Right lobe of liver (tissue), 6 donors: ENCODE data around the gene RELT. TPM values are rescaled to one million over a fixed set of nuclear protein-coding genes. Genes with fewer than 3 reads are reported as not detected.

Experiments used
- ATAC-seq, 4 donors: fragments of 200-7000 bp; cut with Tn5 transposase; one replicate each; pipeline ENCODE4 v1.9.1; 2020; ENCODE audit warnings: mild to moderate bottlenecking in 4 of 4, moderate library complexity in 4 of 4
- DNase-seq, 3 donors: peaks; one replicate each; pipeline ENCODE4 v3.0.0-alpha.2; 2020
- H3K27ac ChIP-seq, 3 donors: fragments of 200-600 bp; one replicate each; pipeline ENCODE4 v1.8.0; 2022
- H3K27me3 ChIP-seq, 2 donors: fragments of 200-600 bp; one replicate each; pipeline ENCODE4 v1.8.0; 2022
- H3K36me3 ChIP-seq, 4 donors: fragments of 200-600 bp; sonication (generic) in 1 of 4; one replicate each; pipeline versions ENCODE4 v1.5.1 to v1.8.0; 2017 to 2022; ENCODE audit warnings: control low read depth in 1 of 4
- H3K4me1 ChIP-seq, 4 donors: fragments of 200-600 bp; sonication (generic) in 1 of 4; one replicate each; pipeline versions ENCODE4 v1.5.1 to v1.8.0; 2017 to 2022; ENCODE audit warnings: control low read depth in 1 of 4
- H3K4me3 ChIP-seq, 3 donors: fragments of 200-600 bp; one replicate each; pipeline ENCODE4 v1.8.0; 2022
- H3K9me3 ChIP-seq, 4 donors: fragments of 200-600 bp; sonication (generic) in 1 of 4; one replicate each; pipeline versions ENCODE4 v1.5.1 to v1.8.0; 2017 to 2022; ENCODE audit warnings: control low read depth in 1 of 4
- CTCF ChIP-seq, 4 donors: fragments of 200-600 bp in 3 of 4; fragments of 450-650 bp in 1 of 4; IDR thresholded peaks; one replicate each; pipeline versions ENCODE4 v1.5.1 to v1.8.0; 2016 to 2022; ENCODE audit warnings: antibody characterized with exemption in 4 of 4, mild to moderate bottlenecking in 2 of 4
- POLR2A ChIP-seq: fragments of 450-650 bp; IDR thresholded peaks from one replicate; pipeline ENCODE4 v1.6.1; 2017; ENCODE audit warnings: antibody characterized with exemption, mild to moderate bottlenecking
- WGBS: methylation state at CpG from one replicate; pipeline ENCODE4 v1.1.6; 2018; ENCODE audit warnings: low coverage, low lambda C conversion rate; ENCODE audit not compliant: insufficient coverage; ENCODE audit errors: missing lambda C conversion rate; 5-methylcytosine and 5-hydroxymethylcytosine counted together
- intact Hi-C, 2 donors: fragments of 100-400 bp; cut with DNase I; formaldehyde crosslinking; loops; one replicate each; pipeline versions ENCODE4 v1.11.2 to v1.14.1; 2022
- total RNA-seq, 6 experiments: library from RNA; depleted of rRNA in 2 of 6; stranded (reverse); fragments of >200 nt in 2 of 6; fragmentation: NEBNext Ultra II Directional in 3 of 6; extraction: Animal tissue kit (Norgen Biotek cat#: 25700) in 3 of 6; gene quantifications; one replicate each; pipeline versions ENCODE4 v1.1.0 to v1.2.4, GENCODE V29; 2016 to 2023
- donor health status: DM: no; HTN: yes; CAD: no.
- donor health status: DM: no; HTN: no; CAD: no.
- donor health status: DM: no; HTN: no; CAD: no.
- donor health status: DM: no; HTN: yes; CAD: no.
- donor health status: DM: no; HTN: yes; CAD: no.

Gene RELT
- total RNA-seq, 6 experiments from 2014 or later, result 0.81 to 5.4 (median 1.6) TPM

- no peak for ATAC-seq
- H3K9me3 ChIP-seq, result no peaks in the 10 kb centered on the region
- no peak for DNase-seq
- 37% methylated on average over 3 of the region's 10 CpGs for WGBS
- no peak overlapping the region for H3K4me3 ChIP-seq
- intact Hi-C loops, result no loop called here
- no peaks in the 10 kb centered on the region for H3K36me3 ChIP-seq
- H3K4me1 ChIP-seq, result peaks cover 0 to 11% (median 0%) of the 10 kb centered on the region in 4 donors
- H3K27ac ChIP-seq, result no peak overlapping the region
- TF ChIP-seq POLR2A, result no peak
- no peaks in the 10 kb centered on the region for H3K27me3 ChIP-seq
Measured at GRCh38 chr11:73346186-73346935, 29.8 kb upstream of the RELT start.

- WGBS, result 67% methylated on average over 3 of the region's 12 CpGs
- intact Hi-C loops, result no loop called here
- no peaks in the 10 kb centered on the region for H3K9me3 ChIP-seq
- H3K4me1 ChIP-seq, result peaks cover 0 to 11% (median 0%) of the 10 kb centered on the region in 4 donors
- no peaks in the 10 kb centered on the region for H3K27me3 ChIP-seq
- no peaks in the 10 kb centered on the region for H3K36me3 ChIP-seq
- ATAC-seq (no peak), DNase-seq (no peak)
- no peak overlapping the region for H3K27ac ChIP-seq
- TF ChIP-seq CTCF (IDR thresholded peaks at IDR 0.05), result no peak
- TF ChIP-seq POLR2A, result no peak
- no peak overlapping the region for H3K4me3 ChIP-seq
Measured at GRCh38 chr11:73347067-73347466, 29.1 kb upstream of the RELT start.

GRCh38 chr11:73348838-73349237 is 27.4 kb upstream of the RELT start:
- TF ChIP-seq CTCF (IDR thresholded peaks at IDR 0.05) (no peak), POLR2A (no peak)
- H3K27ac ChIP-seq, result no peak overlapping the region
- no peak overlapping the region for H3K4me3 ChIP-seq
- intact Hi-C loops, result no loop called here
- WGBS, result 68% methylated on average over 5 of the region's 5 CpGs
- no peaks in the 10 kb centered on the region for H3K36me3 ChIP-seq
- DNase-seq (no peak), ATAC-seq (no peak)
- H3K4me1 ChIP-seq, result no peaks in the 10 kb centered on the region
- H3K9me3 ChIP-seq, result no peaks in the 10 kb centered on the region
- no peaks in the 10 kb centered on the region for H3K27me3 ChIP-seq

GRCh38 chr11:73349633-73350032 is 26.6 kb upstream of the RELT start:
- Histone ChIP-seq H3K4me3 (no peak overlapping the region), H3K27ac (no peak overlapping the region), H3K4me1 (no peaks in the 10 kb centered on the region), H3K36me3 (no peaks in the 10 kb centered on the region), H3K27me3 (no peaks in the 10 kb centered on the region), H3K9me3 (no peaks in the 10 kb centered on the region)
- no peak for ATAC-seq
- TF ChIP-seq POLR2A (no peak), CTCF (IDR thresholded peaks at IDR 0.05) (no peak)
- WGBS, result no CpG with 5 or more reads among the region's 6 CpGs
- intact Hi-C loops, result no loop called here
- DNase-seq, result no peak

GRCh38 chr11:73350908-73351636 is 25.1 kb upstream of the RELT start:
- TF ChIP-seq CTCF (IDR thresholded peaks at IDR 0.05) (peak; percentile 89 to 99 (median 98)), POLR2A (no peak)
- Histone ChIP-seq H3K4me1 (no peaks in the 10 kb centered on the region), H3K9me3 (no peaks in the 10 kb centered on the region), H3K36me3 (no peaks in the 10 kb centered on the region), H3K4me3 (no peak overlapping the region), H3K27ac (no peak overlapping the region), H3K27me3 (no peaks in the 10 kb centered on the region)
- DNase-seq, result no peak
- peak; percentile 76 to 90 (median 88) for ATAC-seq
- intact Hi-C loops, result no loop called here
- 14% methylated on average over 12 of the region's 16 CpGs for WGBS
